GM21367 (cell line): ENCODE results near the gene TRPM6.

Experiments
- ATAC-seq: cut with Tn5 transposase; IDR thresholded peaks from one replicate; pipeline ENCODE4 v1.9.1; 2021; ENCODE audit not compliant: unreplicated experiment

Gene TRPM6

DNA sequence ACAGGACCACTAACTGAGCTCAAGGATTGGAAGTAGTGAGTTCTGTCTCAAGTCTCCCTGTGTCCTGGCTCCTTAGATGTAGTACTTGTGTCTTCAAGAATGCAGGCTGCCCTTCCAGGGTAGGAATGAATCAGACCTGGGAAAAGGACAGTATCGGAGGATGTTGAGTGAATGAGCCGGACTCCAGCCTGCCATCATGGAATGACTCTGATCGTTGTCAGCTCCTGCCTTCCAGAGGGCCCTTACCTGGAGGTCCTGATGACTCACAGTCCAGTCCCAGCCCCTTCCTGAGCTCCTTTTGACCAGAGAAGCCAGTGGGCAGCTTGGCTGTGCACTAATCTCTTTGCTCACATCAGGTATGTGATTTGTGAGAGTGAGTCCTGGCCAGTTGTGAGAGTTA lies 161.1 kb downstream of the TRPM6 start:
- no peak for ATAC-seq

DNA sequence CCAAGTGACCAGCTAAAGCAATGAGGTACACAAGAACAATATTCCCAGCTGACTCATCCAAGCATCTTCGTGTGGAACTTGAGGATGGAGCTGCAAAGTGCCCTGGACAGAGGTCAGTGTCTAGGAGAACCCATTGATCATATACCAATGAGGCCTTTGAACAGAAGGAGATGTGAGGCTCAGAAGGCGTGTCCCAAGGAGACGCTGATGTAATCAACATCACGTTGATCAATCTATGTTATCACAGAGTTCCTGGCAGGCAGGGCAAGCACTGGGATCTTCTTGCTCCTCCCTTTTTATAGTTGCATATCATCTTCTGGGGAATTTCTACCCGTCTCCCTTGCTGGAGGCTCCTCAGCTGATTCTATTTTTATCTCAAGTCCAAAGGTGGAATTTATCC lies 163.4 kb downstream of the TRPM6 start:
- ATAC-seq: no peak

DNA sequence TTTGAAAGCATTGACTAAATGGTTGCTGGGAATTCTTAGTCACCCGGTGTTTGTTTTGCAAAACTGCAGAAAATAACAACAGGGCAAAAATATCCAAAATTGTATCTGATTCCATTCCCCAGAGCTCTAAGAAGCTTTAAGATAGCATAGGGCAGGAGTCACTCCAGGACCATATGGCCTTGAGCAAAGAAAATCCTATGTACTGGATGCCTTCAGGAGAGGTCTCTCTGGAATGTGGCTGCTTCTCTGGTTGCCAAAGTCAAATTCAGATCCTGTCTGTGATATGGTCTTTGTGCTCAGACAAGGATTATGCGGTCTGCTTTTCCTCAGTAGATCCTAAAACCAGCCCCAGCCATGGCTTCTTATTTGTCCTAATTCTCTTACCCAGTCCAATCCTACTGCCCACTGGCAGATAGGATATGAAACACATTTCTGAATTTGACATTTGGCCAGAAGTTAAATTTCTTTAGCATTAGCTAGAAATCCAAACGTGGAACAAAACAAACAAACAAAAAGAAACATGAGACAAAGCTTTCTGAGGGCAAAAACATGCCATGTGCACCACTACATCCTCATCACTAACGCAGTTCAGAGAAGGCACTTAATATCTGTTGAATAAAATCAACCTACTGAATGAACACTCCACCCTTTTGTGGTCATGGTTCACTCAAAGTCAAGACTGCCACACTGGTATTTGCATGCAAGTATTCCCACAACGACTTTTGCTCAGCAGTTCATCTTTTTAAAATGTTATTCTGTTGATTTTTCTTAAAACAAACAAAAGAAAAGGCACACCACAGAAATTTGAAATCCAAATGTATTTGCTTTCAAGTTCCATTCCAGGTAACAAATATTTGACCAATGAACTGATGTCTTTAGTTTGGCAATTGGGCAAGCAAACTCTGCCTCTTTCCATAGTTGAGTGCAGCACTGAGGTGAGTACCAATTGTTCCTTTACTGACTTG lies 165.7 kb downstream of the TRPM6 start:
- ATAC-seq: no peak

DNA sequence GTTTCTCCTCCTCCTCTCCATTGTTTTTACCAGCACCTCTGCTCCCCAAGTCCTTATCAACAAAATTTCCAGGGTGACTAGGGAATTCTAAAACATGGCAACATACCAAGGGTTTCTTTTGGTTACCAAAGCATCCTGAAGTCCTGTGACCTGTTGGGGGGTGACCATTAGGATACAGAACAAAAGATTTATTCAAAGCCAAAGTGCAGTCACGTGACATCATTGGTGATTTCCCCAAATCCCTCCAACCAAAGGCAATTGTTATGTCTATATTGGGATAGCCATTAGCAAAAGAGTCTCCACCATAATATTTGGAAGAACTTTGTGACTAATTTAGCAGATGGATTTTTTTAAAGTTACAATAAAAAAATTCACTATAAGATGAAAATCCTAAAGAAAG lies 168.4 kb downstream of the TRPM6 start:
- ATAC-seq: no peak

DNA sequence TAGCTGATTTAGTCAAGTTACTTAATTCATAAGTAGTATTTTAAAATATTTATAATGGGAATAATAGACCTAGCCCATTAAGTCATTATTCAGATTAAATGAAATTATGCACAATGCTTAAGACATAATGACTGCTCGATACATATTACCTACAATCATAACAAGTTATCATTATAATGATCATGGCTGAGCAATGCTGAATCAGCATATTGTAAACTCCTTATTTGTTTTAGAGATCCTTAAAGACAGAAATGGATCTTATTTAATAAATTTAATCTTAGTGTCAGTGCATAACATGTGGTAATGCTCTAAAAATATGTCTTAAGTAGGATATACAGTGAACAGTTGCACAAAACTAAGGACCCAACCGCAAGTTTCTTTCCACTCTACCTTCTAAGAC lies 169.0 kb downstream of the TRPM6 start:
- ATAC-seq: no peak

DNA sequence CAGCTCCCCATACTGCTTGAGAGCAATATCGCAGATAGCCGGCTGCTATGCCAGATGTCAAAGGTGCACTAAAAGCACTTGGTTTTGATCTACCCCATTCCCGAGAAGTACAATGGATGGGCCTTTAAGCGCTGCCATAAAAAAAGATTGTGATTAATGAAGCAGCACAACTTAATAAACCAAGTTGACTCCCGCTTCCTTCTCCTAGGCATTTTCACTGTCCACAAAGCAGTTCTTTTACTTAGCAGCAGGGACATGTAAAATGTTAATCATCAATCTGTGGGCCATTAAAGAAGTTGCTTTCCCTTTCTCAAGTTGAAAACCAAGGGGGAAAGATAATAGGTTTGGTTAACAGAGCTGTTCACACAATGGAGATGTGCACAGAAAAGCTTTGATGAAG lies 176.4 kb downstream of the TRPM6 start:
- ATAC-seq: no peak

DNA sequence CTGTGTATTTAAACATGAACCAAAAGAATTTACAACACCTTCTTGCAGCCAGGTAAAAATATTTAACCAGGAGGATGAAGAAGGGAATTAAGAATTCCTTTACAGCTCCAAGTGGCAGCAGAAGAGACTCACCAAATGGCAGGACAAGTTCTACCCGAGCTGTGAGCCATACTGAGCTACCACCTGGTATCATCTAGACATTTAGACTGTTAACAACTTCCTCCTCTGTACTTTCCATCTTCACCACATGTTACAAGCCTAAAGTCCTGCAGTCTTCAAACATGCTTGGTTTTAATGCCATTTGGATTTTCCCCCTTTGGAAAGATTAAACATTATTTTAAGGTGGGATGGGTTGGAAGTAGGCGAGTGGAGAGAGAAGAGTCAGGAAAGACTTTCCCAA lies 190.2 kb downstream of the TRPM6 start:
- peak; percentile 57 for ATAC-seq

DNA sequence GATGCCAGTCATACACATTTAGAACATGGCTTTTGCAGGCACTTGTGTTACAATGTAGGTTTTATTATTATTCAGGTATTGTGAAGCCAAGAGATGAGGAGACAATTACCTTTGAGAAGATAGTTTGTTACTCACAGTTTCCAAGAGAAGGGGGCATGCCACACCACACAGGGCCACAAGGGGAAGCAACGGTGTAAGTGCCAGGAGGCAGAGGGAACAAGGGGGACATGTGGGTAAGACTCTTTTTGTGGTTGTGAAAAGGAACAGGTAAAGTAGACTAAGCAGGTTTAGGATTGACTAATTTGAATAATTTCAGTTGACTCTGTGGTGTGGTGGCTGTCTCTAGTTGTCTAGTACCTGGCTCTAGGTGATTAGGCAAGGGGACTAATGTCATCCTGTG lies 191.2 kb downstream of the TRPM6 start:
- ATAC-seq: no peak

DNA sequence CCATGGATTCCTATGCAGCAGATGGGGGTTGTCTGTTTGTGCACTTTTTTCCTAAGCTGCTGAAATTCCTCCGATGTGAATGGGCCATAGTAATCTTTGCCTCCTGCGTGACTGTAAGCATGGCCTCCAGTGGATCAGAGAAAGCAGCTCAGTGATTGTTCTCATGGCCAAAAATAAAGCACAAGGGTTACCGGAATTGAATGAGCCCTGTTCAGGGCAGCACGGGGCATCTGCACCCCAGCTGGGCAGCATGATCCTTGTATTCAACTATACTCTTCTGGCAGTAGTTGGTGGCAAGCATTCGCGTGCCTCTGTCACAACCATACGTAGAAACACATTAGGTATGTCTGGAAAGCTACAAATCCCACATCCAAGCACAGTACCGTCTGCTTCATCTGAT lies 196.7 kb downstream of the TRPM6 start:
- no peak for ATAC-seq

DNA sequence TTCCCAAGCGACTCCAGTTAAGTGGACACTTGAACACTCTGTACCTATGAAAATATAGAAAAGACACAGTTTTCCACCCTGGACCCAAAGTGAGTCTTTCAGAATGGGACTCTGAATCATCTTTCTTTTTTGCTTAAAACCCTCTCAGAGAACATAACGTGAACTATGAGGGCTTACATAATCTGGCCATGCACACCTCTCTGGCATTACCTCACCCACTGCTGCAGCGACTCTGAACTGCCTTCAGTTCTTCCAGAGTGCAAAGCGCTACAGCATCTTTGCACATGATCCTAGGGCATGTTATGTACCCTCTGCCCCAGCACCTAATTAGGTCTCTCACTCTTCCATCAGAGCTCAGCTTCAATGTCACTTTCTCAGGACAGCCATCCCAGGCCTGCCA lies 204.4 kb downstream of the TRPM6 start:
- ATAC-seq: no peak

DNA sequence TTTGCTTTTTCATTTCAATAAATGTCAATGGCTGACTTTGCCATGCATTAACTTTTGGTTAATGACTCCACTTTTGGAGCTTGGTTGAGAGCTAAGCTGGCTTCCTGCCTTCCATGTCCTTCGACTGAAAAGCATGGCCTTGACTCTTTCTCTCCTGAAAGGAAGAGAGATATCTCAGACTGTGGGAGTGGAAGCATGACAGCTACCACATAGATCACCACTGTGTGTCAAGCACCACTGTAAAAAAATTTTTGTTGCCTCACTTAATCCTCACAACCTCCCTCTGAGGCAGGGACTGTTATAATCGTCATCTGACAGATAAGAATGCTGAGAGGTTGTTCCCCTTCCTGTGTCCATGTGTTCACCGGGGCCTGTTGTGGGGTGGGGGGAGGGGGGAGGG lies 205.8 kb downstream of the TRPM6 start:
- no peak for ATAC-seq

DNA sequence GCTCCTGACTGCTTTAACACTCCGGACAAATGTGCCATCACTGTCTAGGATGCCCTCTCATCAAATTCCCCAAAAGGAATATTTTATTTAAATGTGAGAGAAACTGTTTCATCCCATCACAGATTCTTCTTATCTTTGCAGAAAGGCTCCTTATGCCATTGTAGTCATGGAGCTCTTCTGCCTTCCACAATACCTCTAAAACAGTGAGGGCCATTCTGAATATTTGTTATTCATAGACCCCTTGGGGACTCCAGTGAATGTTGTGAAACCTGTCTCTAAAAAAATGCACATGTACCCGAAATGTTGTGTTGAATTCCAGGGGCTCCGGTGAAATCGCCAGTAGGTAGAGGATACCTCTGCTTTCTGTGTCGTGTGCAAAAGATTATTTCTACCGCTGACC lies 213.6 kb downstream of the TRPM6 start:
- ATAC-seq: no peak
